HG03378 (cell line): ENCODE data around the gene PBX2.
"Not testable (repeated sequence)": the region's sequence is repeated elsewhere in the genome, so short reads cannot be mapped to it uniquely, and the experiment has no call there.

Source experiments
- ATAC-seq: cut with Tn5 transposase; IDR thresholded peaks from one replicate; pipeline ENCODE4 v1.9.1; 2021; ENCODE audit warnings: mild to moderate bottlenecking, moderate library complexity; ENCODE audit not compliant: unreplicated experiment

PBX2 gene

GRCh38 chr6:32151863-32152768, 37.9 kb downstream of the PBX2 start, which contains the start of gene PRRT1:
PRRT1 (minus strand) TSS chr6:32151939; CDS start chr6:32151827, 112 bp downstream.
- no peak for ATAC-seq

DNA sequence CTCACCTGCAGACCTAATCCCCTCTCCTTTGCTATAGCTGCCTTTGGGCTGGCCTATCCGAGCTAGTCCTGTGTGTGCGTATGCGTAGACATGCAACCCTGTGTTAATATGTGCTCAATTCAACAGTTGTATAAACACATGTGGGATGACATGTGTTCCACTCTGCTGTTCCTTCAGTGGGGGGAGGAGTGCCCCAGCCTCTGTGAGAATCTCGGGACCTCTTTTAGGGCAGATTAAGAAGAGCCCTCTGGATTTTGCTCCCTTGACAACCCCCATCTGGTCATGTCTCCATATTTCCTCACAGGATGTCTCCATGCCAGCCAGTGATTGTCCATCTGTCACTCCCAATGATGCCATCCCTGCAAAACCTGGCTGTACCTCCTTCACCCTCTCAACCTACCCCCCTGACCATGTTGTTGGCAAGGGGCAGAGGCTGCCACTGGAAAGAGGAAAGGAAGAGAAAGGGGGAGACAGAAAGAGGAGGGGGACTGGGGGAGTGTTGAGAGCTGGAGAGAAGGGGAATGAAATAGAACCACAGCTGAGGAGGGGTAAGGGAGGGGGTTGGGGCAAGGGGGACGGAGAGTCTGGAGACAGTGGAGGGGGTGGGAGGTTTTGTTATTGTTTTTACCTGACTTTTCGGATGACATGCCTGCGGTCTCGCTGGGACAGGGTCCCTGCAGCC, 38.7 kb downstream of the PBX2 start:
- no peak for ATAC-seq

GRCh38 chr6:32149932-32150870, 39.8 kb downstream of the PBX2 start:
- ATAC-seq: no peak

GRCh38 chr6:32149092-32149755, 40.8 kb downstream of the PBX2 start:
- ATAC-seq: no peak

GRCh38 chr6:32148289-32149091, 41.5 kb downstream of the PBX2 start:
- ATAC-seq: no peak

DNA sequence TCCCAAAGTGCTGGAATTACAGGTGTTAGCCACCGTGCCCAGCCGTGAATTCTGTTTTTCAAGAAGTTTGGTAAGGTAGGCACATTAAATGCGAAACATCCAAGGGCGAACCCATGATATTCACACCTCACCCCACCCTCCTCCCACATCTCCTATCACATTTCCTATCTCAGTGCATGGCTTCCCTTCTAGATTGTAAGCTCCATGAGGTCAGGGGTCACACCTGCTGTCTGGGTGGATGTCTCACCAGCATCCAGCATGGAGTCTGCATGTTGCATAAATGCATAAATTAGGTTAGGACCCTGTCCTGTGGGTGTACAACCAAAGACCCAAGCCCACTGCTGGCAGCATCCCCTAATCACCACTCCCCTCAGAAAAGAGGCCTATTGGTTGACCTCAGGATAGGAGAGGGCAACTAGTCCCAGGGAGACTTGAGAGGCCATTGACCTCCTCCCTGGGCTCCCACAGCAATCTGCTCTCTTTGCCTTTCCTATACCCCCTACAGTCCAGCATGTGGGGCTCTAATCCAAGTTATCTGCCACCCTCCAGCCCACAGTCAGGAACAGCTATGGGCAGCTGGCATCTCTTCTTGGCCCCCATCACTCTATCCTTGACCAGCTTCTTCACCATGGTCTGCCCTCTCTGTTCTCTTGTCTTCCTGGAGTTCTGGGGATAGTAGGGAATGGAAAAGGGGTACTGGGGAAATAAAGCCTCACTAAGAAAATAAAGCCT, 42.4 kb downstream of the PBX2 start:
- ATAC-seq: no peak

- no peak for ATAC-seq
These were observed 43.3 kb downstream of the PBX2 start for GRCh38 chr6:32146687-32147086.

GRCh38 chr6:32146287-32146686, 43.7 kb downstream of the PBX2 start:
- no peak for ATAC-seq

GRCh38 chr6:32144238-32144637, 45.8 kb downstream of the PBX2 start:
- not testable (repeated sequence) for ATAC-seq

DNA sequence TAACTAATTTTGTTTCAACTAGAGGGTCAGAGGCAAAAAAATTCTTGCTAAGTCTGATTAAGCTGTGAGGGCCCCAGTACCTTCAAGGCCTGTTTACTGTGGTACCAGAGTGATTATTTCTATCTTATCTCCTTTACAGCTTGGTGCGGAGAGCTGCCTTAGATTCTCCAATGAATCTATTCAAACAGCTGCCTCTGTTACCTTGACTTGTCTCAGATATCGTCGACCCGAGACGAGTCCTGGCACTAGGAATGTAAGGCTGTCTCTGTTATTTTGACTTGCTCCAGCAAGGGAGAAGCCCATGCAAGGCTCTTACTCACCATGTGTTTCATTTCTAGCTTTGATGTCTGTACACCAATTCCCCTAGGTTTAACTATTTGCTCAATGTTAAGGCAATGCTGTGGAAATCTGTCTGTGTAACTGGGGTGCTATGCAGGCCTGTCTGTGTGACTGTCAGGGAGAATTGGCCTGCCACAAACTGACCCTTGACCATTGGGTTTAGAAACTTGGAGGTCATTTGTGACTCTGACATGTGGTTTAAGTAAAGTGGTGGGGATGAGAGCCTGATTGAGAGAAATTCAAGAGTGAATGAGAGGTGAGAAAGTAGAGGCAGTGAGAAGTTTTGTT, 49.5 kb downstream of the PBX2 start:
- ATAC-seq: no peak

DNA sequence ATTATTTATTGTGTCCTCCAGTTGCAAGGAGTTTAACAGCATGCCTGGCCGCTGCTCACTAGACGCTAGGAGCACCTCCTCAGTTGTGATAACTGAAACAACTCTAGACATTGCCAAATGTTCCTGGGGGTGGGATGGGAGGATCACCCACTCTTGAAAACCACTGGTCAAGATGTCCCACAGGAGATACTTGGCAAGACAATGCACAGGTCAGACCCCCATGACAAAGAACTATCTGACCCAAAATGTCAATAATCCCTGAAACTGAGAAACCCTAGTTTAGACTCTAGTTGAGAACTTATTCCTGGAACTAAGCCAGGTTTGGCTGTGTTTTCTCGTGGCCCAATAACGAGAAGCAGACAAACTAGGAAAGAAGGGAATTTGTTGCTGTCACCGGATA, 50.4 kb downstream of the PBX2 start:
- ATAC-seq: no peak

GRCh38 chr6:32137454-32137853, 52.5 kb downstream of the PBX2 start:
- ATAC-seq: no peak
